GM21723 (cell line): Measurements from ENCODE around the gene FAM9C.
"Not testable (repeated sequence)": the region's sequence is repeated elsewhere in the genome, so short reads cannot be mapped to it uniquely, and the experiment has no call there.

Source experiments
- ATAC-seq: cut with Tn5 transposase; IDR thresholded peaks from one replicate; pipeline ENCODE4 v1.9.1; 2021; ENCODE audit warnings: mild to moderate bottlenecking, moderate library complexity; ENCODE audit not compliant: unreplicated experiment

Gene FAM9C

GRCh38 chrX:13076176-13076961, 31.9 kb upstream of the FAM9C start:
- ATAC-seq, result no peak

DNA sequence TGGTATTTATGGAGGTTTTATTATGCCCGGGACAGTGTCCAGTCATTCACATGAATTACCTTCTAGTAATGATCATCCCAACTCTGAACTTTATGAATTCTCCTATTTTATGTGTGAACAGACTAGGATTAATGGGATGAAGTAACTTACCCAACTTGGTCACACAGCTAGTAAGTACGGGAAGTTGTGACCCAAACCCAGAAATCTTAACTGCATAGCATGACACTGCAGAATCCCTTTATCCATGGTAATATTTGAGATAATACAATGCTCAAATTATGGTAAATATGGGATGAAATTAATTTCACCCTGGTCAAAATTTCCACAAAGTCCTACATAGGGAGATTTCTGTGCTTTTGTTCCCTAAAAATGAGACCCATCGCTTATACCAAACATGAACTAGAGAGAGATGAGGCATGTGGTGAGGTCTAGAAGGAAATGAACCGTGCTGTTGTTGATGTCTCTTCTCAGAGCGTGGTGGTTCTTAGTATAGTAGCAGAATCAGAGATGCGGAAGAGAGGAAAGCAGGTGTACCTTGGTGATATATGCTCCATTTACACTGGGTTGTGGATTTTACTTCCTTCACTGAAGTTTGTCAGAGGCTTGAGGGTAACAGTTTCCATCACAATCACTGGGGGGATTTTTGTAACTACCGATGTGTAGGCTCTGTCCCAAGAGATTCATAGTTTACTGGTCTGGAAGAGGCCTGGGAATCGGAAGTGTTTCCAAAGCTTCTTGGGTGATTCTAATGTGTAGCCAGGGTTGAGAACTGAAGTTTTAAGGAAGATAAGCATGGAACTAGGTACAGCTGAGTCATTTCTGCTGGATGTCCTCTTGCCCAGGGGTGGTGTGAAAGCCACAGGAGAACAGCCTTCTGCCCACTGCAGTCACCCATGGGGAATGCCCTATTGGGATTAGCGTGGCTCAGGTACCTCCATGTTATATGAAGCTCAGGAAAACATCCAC, 30.2 kb upstream of the FAM9C start:
- peak; percentile 86 for ATAC-seq

GRCh38 chrX:13069771-13070416, 25.5 kb upstream of the FAM9C start:
- ATAC-seq, result no peak

DNA sequence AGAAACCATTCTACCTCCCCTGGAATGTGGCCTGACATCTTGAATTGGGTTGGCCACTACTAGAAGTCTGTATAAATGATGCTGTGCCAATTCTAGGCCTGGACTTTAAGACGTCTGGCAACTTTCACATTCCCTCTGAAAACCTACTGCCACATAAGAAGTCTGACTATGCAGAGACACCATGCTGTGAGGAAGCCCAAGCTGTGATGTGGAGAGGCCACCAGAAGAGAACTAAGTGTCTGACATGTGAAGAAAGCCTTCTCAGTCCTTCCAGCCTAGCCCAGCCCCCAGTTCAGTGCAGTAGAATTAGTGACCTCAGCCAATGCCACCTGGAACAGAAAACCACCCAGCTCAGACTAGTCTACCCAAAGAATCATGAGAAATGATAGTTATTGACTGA, 24.2 kb upstream of the FAM9C start:
- no peak for ATAC-seq

GRCh38 chrX:13067773-13068172, 23.4 kb upstream of the FAM9C start:
- ATAC-seq, result no peak

DNA sequence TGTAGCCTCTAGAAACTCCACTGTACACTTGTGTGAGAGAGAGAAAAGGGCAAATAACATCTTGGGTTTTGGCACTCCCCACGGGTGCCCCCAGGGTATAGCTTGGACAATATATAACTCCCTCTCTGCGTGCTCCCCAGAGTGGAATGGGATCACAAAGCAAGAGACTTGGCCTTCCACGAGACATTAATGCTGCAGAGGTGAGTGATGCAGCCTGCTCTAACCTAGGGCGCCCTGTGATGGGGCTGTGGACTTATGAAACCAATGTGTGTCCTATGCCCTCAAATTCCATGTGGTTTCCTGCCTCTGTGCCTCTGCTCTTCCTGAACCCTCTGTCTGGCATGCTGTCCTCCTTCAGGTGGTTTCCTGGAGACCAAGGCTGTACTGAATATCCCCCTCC, 22.0 kb upstream of the FAM9C start:
- no peak for ATAC-seq

- no peak for ATAC-seq
These were observed 20.3 kb upstream of the FAM9C start for GRCh38 chrX:13064599-13065143.

DNA sequence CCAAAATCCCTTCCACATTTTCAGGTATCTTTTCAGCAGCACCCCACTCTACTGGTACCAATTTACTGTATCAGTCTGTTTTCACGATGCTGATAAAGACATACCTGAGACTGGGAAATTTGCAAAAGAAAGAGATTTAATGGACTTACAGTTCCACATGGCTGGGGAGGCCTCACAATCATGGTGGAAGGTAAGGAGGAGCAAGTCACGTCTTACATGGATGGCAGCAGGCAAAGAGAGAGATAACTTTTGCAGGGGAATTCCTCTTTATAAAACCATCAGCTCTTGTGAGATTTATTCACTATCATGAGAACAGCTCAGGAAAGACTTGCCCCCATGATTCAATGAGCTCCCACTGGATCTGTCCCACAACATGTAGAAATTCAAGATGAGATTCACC, 18.7 kb upstream of the FAM9C start:
- not testable (repeated sequence) for ATAC-seq

GRCh38 chrX:13062331-13062730, 17.9 kb upstream of the FAM9C start:
- ATAC-seq, result not testable (repeated sequence)

GRCh38 chrX:13061215-13061708, 16.8 kb upstream of the FAM9C start:
- ATAC-seq, result not testable (repeated sequence)

DNA sequence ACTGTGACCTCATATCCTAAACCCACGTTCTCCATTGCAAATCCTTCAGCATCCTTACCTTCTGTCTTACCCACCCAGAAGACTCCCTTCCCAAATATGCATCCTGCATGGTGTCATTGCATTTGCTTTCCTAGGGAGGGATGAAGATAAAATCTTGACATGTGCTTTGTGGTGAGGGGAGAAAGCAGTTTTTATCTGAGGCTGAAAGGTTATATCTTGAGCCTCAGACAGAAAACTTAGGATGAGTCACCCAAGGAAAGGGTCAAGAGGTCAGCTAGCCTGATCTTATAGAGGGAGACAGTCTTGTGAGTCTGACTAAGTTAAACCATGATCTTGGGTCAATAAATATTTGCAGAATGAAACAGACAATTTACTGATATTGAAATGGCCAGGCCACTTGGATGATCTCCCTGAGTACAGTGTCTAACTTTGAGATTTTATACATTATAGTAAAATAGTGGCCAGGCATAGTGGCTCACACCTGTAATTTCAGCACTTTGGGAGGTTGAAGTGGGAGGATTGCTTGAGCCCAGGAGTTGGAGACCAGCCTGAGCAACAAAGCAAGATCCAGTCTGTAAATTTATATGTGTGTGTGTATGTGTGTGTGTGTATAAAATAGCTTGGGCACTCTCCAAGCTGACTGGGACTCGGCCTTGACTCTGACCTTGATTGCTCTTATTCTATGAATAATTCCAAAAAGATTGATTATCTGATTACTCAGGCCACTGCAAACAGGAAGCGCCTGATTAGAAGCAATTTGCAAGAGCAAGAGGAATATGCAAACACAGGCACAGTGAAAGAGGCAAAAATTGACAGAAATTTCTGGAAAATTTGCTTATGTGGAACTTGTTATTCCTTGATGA, 15.4 kb upstream of the FAM9C start:
- ATAC-seq, result no peak

- ATAC-seq, result peak; percentile 62
These were observed 11.1 kb upstream of the FAM9C start for GRCh38 chrX:13055486-13055885.

- ATAC-seq, result no peak
These were observed 8.8 kb upstream of the FAM9C start for GRCh38 chrX:13053171-13053570.

GRCh38 chrX:13051529-13052172, 7.2 kb upstream of the FAM9C start:
- peak; percentile 66 for ATAC-seq

- no peak for ATAC-seq
These were observed 6.7 kb upstream of the FAM9C start for GRCh38 chrX:13051167-13051528.

DNA sequence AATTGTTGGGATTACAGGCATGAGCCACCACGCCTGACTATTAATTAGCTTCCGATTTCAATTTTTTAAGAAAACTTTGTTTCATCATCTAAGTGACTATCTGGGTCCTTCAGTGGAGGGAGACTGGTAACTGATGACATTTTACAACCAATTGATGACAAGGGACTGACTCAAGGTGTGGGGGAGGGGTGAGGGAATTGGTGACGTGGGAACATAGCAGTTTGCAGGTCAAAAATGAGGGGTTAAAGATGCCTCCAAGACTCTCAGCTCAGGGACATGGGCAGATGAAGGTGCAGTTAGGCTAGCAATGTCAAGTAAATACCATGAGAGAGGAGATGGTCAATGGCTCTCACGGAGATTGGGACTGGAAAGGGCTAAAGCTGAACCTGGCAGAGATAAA, 5.7 kb upstream of the FAM9C start:
- ATAC-seq, result no peak

- ATAC-seq, result no peak
These were observed 3.9 kb upstream of the FAM9C start for GRCh38 chrX:13048280-13048679.

DNA sequence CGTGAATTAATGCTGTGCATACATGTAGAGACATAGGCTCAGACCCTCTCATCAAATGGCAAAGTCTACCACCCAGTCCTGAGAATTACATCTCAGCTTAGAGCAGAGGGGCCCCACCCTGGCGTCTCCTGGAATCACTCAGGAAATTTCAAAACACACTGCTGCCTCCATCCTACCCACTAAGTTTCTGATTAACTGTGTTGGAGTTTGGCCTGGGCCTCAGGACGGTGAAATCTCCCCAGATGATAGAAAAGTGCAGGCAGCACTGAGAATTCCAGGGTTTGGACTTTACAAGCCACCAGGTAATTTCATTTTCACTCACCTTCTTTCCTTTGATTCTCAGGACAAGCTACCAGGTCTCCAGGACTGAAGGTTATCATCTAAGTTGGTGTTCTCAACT, 3.3 kb upstream of the FAM9C start:
- no peak for ATAC-seq

DNA sequence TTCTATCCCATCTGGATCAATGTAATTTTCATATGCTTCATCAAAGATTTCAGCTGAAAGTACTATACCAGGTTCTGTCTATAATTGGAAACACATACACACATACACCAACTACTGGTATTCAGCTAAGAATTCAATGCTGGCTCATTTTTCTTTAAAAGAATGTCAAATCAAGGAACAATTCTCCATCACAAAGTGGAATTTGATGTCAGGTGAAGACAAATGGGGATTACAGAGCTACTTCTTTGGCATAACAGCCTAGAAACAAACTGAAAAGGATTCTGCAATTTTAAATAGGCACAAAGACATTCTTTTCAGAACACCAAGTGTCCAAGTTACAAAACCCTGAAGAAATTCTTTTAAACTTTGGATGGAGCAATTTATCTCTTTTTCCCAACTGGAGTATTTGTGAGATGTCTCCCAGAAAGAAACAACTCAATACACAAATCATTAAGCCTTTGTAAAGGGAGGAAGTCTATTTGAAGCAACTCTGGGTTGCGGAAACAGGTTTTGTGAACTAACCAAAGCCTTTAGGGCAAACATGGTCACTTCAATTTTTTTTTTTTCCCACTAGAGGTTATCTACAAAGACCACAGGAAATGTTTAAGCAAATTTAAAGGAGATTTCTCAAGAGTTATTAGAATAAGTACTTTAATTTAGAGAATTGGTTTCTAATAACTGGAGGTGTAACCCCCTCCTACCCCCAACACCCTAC, 1.9 kb upstream of the FAM9C start:
- no peak for ATAC-seq
